Tibial artery (tissue), 4 donors: ENCODE measurements around the gene DNAJC6.

Source experiments
- DNase-seq, 2 donors: peaks; one replicate each; pipeline ENCODE4 v3.0.0-alpha.2; 2019
- H3K27ac ChIP-seq, 2 donors: fragments of 200-600 bp; sonication (generic) in 1 of 2; 1 replicate in 1 of 2; 2 replicates in 1 of 2; pipeline ENCODE4 v1.5.1; 2018 to 2019; ENCODE audit warnings: mild to moderate bottlenecking in 1 of 2
- H3K27me3 ChIP-seq, 2 donors: fragments of 200-600 bp; sonication (generic) in 1 of 2; one replicate each; pipeline versions ENCODE4 v1.5.1 to v1.6.0; 2016 to 2019
- H3K36me3 ChIP-seq, 3 donors: fragments of 200-600 bp; sonication (generic) in 2 of 3; one replicate each; pipeline ENCODE4 v1.5.1; 2016 to 2019; ENCODE audit warnings: mild to moderate bottlenecking in 2 of 3
- H3K4me1 ChIP-seq, 4 donors: fragments of 200-600 bp; sonication (generic) in 2 of 4; 1 replicate in 3 of 4; 2 replicates in 1 of 4; pipeline ENCODE4 v1.5.1; 2016 to 2019
- H3K4me3 ChIP-seq, 2 donors: fragments of 200-600 bp; sonication (generic) in 1 of 2; 1 replicate in 1 of 2; 2 replicates in 1 of 2; pipeline ENCODE4 v1.5.1; 2018 to 2019; ENCODE audit warnings: mild to moderate bottlenecking in 2 of 2
- H3K9me3 ChIP-seq, 3 donors: fragments of 200-600 bp; sonication (generic) in 1 of 3; one replicate each; pipeline ENCODE4 v1.5.1; 2016 to 2019
- intact Hi-C: fragments of 100-400 bp; cut with DNase I; formaldehyde crosslinking; loops from one replicate; pipeline ENCODE4 v1.15.0; 2023; ENCODE audit warnings: low total_unique reads
- TF ChIP-seq, protein P1 (sequence below), 2 experiments: fragments of 200-600 bp in 1 of 2; fragments of 450-650 bp in 1 of 2; IDR thresholded peaks; one replicate each; pipeline ENCODE4 v1.5.1; 2017 to 2019; ENCODE audit warnings: antibody characterized with exemption in 2 of 2, mild to moderate bottlenecking in 1 of 2, moderate library complexity in 1 of 2

DNAJC6 gene

DNA sequence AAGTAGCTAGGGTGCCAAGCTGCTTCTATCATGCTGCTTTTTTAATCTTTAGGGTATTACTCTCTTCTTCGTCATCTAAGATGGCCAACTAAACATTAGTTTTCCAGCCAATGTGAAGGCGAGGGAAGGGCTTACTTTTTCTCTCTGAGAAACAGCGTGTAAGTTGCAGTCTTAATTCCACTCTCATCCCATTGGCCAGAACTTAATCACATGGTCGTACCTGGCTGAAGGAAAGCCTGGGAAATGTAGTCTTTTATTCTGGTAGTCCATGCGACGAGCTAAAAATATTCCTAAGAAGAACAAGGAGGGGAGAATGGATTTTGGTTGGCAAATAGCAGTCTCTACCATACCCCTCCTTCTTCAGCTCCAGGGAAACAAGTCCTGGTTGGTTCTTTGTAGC is 21.5 kb downstream of the DNAJC6 start:
- Histone ChIP-seq H3K4me3 (no peak overlapping the region), H3K27me3 (no peaks in the 10 kb centered on the region), H3K4me1 (no peaks in the 10 kb centered on the region), H3K36me3 (no peaks in the 10 kb centered on the region), H3K9me3 (no peaks in the 10 kb centered on the region), H3K27ac (no peak overlapping the region)
- TF ChIP-seq, protein P1, sequence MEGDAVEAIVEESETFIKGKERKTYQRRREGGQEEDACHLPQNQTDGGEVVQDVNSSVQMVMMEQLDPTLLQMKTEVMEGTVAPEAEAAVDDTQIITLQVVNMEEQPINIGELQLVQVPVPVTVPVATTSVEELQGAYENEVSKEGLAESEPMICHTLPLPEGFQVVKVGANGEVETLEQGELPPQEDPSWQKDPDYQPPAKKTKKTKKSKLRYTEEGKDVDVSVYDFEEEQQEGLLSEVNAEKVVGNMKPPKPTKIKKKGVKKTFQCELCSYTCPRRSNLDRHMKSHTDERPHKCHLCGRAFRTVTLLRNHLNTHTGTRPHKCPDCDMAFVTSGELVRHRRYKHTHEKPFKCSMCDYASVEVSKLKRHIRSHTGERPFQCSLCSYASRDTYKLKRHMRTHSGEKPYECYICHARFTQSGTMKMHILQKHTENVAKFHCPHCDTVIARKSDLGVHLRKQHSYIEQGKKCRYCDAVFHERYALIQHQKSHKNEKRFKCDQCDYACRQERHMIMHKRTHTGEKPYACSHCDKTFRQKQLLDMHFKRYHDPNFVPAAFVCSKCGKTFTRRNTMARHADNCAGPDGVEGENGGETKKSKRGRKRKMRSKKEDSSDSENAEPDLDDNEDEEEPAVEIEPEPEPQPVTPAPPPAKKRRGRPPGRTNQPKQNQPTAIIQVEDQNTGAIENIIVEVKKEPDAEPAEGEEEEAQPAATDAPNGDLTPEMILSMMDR (IDR thresholded peaks at IDR 0.05): no peak
- no peak for DNase-seq
- intact Hi-C loops: no loop called here

DNA sequence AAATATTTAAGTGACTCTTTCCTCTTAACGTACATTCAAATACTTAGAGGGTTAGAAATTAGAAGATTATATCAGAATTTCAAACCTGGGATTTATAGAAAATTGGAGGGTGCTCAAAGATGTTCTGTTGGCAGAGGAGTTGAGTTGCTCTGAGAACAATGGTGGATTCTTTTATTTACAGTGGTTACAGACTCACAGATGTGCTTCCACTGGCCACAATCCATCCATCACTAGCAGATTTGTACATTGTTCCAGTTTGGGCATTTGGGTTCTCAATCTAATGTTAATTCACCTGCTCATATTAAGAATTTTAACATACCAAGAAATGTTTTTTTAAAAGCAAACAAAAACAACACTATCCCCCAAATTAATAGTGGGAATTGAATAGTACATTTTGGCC is 23.5 kb downstream of the DNAJC6 start:
- no peak overlapping the region for H3K27ac ChIP-seq
- TF ChIP-seq, protein P1 (IDR thresholded peaks at IDR 0.05): no peak
- intact Hi-C loops: no loop called here

DNA sequence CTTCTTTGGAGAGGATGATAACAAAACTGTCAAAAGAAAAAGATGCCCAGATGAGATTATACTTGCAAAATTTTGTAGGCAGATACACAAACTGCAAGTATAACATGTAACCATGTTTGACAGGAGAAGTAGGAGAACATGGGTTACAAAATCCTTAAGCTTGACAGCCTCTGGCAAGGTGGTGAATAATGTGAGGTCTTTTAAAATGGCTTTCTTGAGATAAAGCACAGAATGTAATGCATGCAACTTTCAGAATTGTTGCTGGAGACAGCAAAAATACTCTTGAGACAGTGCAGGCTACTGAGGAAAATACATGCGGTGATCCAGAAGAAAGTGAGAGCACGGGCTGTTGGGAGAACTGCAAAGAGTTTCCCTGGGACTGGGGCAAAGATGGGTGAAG is 24.7 kb downstream of the DNAJC6 start:
- no peak overlapping the region for H3K4me3 ChIP-seq
- H3K36me3 ChIP-seq: no peaks in the 10 kb centered on the region
- TF ChIP-seq, protein P1 (IDR thresholded peaks at IDR 0.05): no peak
- H3K27me3 ChIP-seq: no peaks in the 10 kb centered on the region
- intact Hi-C loops: no loop called here
- H3K27ac ChIP-seq: no peak overlapping the region
- no peak for DNase-seq
- no peaks in the 10 kb centered on the region for H3K4me1 ChIP-seq
- H3K9me3 ChIP-seq: no peaks in the 10 kb centered on the region

More for the DNA sequence above, 23.5 kb downstream of the DNAJC6 start:
- Histone ChIP-seq H3K27me3 (no peaks in the 10 kb centered on the region), H3K4me3 (no peak overlapping the region), H3K9me3 (no peaks in the 10 kb centered on the region), H3K4me1 (no peaks in the 10 kb centered on the region), H3K36me3 (no peaks in the 10 kb centered on the region)
- DNase-seq: no peak

DNA sequence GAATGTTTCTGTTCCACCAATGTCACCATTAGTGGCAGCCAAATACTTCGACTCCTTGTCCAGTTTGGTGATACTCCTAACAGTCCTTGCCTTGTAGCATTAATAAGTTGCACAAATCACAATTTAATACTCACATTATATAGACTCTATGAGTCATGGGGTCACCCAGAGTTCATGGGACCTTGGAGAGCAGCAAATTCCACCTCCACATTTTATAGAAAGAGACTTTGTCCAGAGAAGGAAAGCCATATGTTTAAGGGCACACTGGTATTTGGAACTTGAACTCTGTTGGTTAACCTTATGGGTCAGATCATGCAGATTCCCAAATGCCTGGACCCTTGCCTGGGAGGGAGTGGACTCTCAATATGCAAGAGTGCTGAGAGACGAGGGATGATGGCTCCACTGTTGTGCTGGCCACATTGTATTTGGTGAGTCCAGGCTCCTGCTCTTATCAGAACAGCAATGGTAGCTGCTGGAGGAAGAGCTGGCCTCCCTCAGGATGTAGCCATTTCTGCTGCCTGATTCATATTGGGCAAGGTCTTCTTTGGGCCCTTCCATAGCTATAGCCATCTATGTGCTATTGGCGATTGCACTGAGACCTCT is 30.6 kb downstream of the DNAJC6 start:
- H3K9me3 ChIP-seq: no peaks in the 10 kb centered on the region
- no peaks in the 10 kb centered on the region for H3K4me1 ChIP-seq
- H3K4me3 ChIP-seq: no peak overlapping the region
- no peak overlapping the region for H3K27ac ChIP-seq
- intact Hi-C loops: no loop called here
- H3K36me3 ChIP-seq: no peaks in the 10 kb centered on the region
- no peaks in the 10 kb centered on the region for H3K27me3 ChIP-seq
- no peak for DNase-seq
- TF ChIP-seq, protein P1 (IDR thresholded peaks at IDR 0.05): no peak

DNA sequence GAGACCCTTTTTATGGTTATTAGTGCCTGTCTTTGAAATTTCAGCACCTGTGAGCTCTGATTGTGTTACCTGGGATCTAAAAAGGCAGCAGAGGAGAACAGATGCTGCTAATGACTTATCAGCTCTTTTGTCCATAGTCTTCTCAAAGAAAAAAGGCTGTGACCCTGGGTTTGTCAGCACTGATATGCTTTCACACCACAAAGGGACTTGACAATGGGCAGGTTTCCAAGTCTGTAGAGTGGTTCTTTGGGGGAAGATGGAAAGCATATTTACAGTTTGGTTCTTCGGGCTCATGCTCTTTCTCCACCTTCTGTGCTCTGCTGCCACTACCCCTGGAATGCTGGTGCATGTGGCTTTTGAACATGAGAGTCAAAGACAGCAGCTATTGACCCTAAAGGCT is 32.0 kb downstream of the DNAJC6 start:
- H3K4me1 ChIP-seq: no peaks in the 10 kb centered on the region
- intact Hi-C loops: no loop called here

More for the DNA sequence above, 32.0 kb downstream of the DNAJC6 start:
- TF ChIP-seq, protein P1 (IDR thresholded peaks at IDR 0.05): no peak
- Histone ChIP-seq H3K4me3 (no peak overlapping the region), H3K27me3 (no peaks in the 10 kb centered on the region), H3K9me3 (no peaks in the 10 kb centered on the region), H3K36me3 (no peaks in the 10 kb centered on the region), H3K27ac (no peak overlapping the region)
- DNase-seq: no peak
